HCT116 (cell line): ENCODE data around the gene PITPNC1. TPM values are rescaled to one million over a fixed set of nuclear protein-coding genes. Genes with fewer than 3 reads are reported as not detected.
A peak's percentile ranks its signal among the peaks of the same experiment; 100 is the strongest.

Experiments used
- ATAC-seq: fragments of 200-7000 bp; cut with Tn5 transposase; 2 replicates; pipeline ENCODE4 v1.9.1; 2020; ENCODE audit warnings: mild to moderate bottlenecking, moderate library complexity
- BruUV-seq: library from RNA; stranded (reverse); fragments of 400-500 nt; replicated peaks from 2 replicates; lab custom pipeline; 2021; lab: Mats Ljungman, UMichigan
- CTCF ChIA-PET: fragments of 300-600 bp; sonication (Branson Sonifier 250); formaldehyde crosslinking; loops from one replicate; lab custom pipeline; 2021; ENCODE audit warnings: antibody characterized with exemption; lab: Charles Lee
- POLR2A ChIA-PET: fragments of 300-600, 350-600 bp; sonication (Branson Sonifier 250); formaldehyde crosslinking; loops from one replicate; lab custom pipeline; 2021; ENCODE audit warnings: antibody characterized with exemption; lab: Charles Lee
- RAD21 ChIA-PET, 2 experiments: fragments of 300-600 bp; sonication (Branson Sonifier 250); formaldehyde crosslinking; loops; one replicate each; lab custom pipeline; 2023; ENCODE audit warnings: low total read pairs in 2 of 2; ENCODE audit not compliant: uncharacterized antibody in 2 of 2, unreplicated experiment in 2 of 2, low non-redundant PET in 1 of 2; lab: Charles Lee
- DNase-seq: peaks from one replicate; pipeline ENCODE4 v3.0.0-alpha.2; 2010; ENCODE audit warnings: low read depth, low spot score
- H2AFZ ChIP-seq: fragments of 200-600 bp; shearing (Covaris generic), sonication (generic); 2 replicates; pipeline ENCODE4 v1.6.1; 2017; ENCODE audit warnings: low read depth, mixed run types, mixed read lengths, antibody characterized with exemption, low read length; ENCODE audit not compliant: poor library complexity, severe bottlenecking
- H3K27ac ChIP-seq: 2 replicates; pipeline ENCODE4 v1.5.1; 2012; ENCODE audit warnings: low read depth, low read length
- H3K27me3 ChIP-seq: fragments of 200-600 bp; sonication (generic); 2 replicates; pipeline ENCODE4 v1.6.1; 2016; ENCODE audit warnings: mixed run types, low read length, mixed read lengths; ENCODE audit not compliant: insufficient read depth
- H3K36me3 ChIP-seq, 2 experiments: fragments of 200-500 bp in 1 of 2; fragments of 200-600 bp in 1 of 2; sonication (Bioruptor generic) in 1 of 2; sonication (generic) in 1 of 2; 2 replicates each; pipeline versions ENCODE4 v1.5.1 to v1.6.1; 2014 to 2016; ENCODE audit warnings: low read length in 2 of 2, inconsistent platforms in 1 of 2, mixed read lengths in 1 of 2, mixed run types in 1 of 2; ENCODE audit not compliant: insufficient read depth in 2 of 2, control insufficient read depth in 1 of 2
- H3K4me1 ChIP-seq, 2 experiments: fragments of 200-600 bp in 1 of 2; sonication (generic) in 1 of 2; 2 replicates each; pipeline versions ENCODE4 v1.5.1 to v1.6.1; 2012 to 2017; ENCODE audit warnings: low read length in 2 of 2, inconsistent platforms in 1 of 2, mild to moderate bottlenecking in 1 of 2, mixed read lengths in 1 of 2, mixed run types in 1 of 2, moderate library complexity in 1 of 2; ENCODE audit not compliant: insufficient read depth in 2 of 2, control insufficient read depth in 1 of 2
- H3K4me2 ChIP-seq: fragments of 200-600 bp; sonication (generic); 2 replicates; pipeline ENCODE4 v1.6.1; 2017; ENCODE audit warnings: mixed run types, low read length, mixed read lengths
- H3K4me3 ChIP-seq, 2 experiments: fragments of 200-600 bp in 1 of 2; sonication (generic) in 1 of 2; replicated peaks in 1 of 2; 2 replicates each; pipeline ENCODE4 v1.5.1; 2011 to 2016; ENCODE audit warnings: low read length in 2 of 2, control low read depth in 1 of 2, low read depth in 1 of 2, mild to moderate bottlenecking in 1 of 2, mixed read lengths in 1 of 2, mixed run types in 1 of 2
- H3K79me2 ChIP-seq: fragments of 200-600 bp; sonication (generic); 2 replicates; pipeline ENCODE4 v1.6.1; 2017; ENCODE audit warnings: mild to moderate bottlenecking, mixed run types, low read length, moderate library complexity, mixed read lengths; ENCODE audit not compliant: insufficient read depth
- H3K9ac ChIP-seq: fragments of 200-600 bp; sonication (generic); 2 replicates; pipeline ENCODE4 v1.6.1; 2016; ENCODE audit warnings: low read length, mixed read lengths
- H3K9me2 ChIP-seq: fragments of 200-600 bp; sonication (generic), shearing (Covaris generic); 2 replicates; pipeline ENCODE4 v1.6.1; 2017; ENCODE audit warnings: mixed run types, mild to moderate bottlenecking, moderate library complexity; ENCODE audit not compliant: insufficient read depth
- H3K9me3 ChIP-seq, 2 experiments: fragments of 200-500 bp in 1 of 2; fragments of 200-600 bp in 1 of 2; sonication (Bioruptor generic) in 1 of 2; sonication (generic) in 1 of 2; 2 replicates each; pipeline ENCODE4 v1.6.1; 2014 to 2017; ENCODE audit warnings: low read length in 2 of 2, mixed read lengths in 2 of 2, inconsistent platforms in 1 of 2, low read depth in 1 of 2, mild to moderate bottlenecking in 1 of 2, mixed run types in 1 of 2, moderate library complexity in 1 of 2; ENCODE audit not compliant: control insufficient read depth in 1 of 2, insufficient read depth in 1 of 2
- H4K20me1 ChIP-seq: fragments of 200-600 bp; sonication (generic), shearing (Covaris generic); 2 replicates; pipeline ENCODE4 v1.6.1; 2017; ENCODE audit warnings: mixed run types, mild to moderate bottlenecking, moderate library complexity; ENCODE audit not compliant: insufficient read depth
- CBX3 ChIP-seq: IDR thresholded peaks from 2 replicates; pipeline ENCODE4 v1.6.1; 2012; ENCODE audit warnings: low read depth
- EZH2phosphoT487 ChIP-seq: fragments of 200-600 bp; IDR thresholded peaks from 2 replicates; pipeline ENCODE4 v1.6.1; 2018; ENCODE audit warnings: antibody characterized with exemption, borderline replicate concordance
- POLR2AphosphoS5 ChIP-seq: IDR thresholded peaks from 2 replicates; pipeline ENCODE4 v1.6.1; 2011; ENCODE audit warnings: mild to moderate bottlenecking, low read depth, low read length, moderate library complexity
- SIN3A ChIP-seq: IDR thresholded peaks from 2 replicates; pipeline ENCODE4 v1.6.1; 2012; ENCODE audit warnings: low read depth
- SP1 ChIP-seq: IDR thresholded peaks from 2 replicates; pipeline ENCODE4 v1.6.1; 2012; ENCODE audit warnings: low read depth
- SRF ChIP-seq: IDR thresholded peaks from 2 replicates; pipeline ENCODE4 v1.6.1; 2012; ENCODE audit warnings: low read depth
- intact Hi-C: fragments of 100-400 bp; cut with micrococcal nuclease; formaldehyde crosslinking; loops from 2 replicates; pipeline ENCODE4 v1.10.0; 2022
- total RNA-seq: library from RNA; stranded (reverse); gene quantifications from one replicate; pipeline ENCODE4 v1.2.1, GENCODE V29; 2021; ENCODE audit not compliant: unreplicated experiment
- TF ChIP-seq, protein P1 (sequence below): IDR thresholded peaks from 2 replicates; pipeline ENCODE4 v1.6.1; 2011; ENCODE audit warnings: mild to moderate bottlenecking, low read length, moderate library complexity; ENCODE audit not compliant: insufficient replicate concordance; ENCODE audit errors: extremely low read depth

The PITPNC1 gene
- total RNA-seq, 1 experiment from 2014 or later = 41.9 TPM

DNA sequence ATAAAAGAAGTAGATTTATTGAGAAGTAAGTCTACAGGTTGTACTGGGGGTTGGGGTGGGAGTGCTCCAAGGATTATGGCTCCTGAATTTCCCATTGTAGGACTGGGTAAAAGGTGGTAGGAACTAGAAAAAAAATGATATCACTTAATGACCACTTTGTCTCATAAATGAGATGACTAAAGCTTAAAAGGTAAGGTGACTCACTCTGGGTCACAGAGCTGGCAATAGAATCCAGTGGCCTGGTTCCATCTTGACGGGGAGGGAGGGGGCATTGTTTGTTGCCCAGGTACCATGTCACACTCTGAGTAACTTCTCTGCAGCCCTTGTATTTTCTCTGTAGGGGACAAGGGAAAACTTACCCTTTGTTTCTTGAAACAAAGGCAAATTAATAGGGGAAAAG, 126.1 kb downstream of the PITPNC1 start (continued):
- TF ChIP-seq, protein P1, sequence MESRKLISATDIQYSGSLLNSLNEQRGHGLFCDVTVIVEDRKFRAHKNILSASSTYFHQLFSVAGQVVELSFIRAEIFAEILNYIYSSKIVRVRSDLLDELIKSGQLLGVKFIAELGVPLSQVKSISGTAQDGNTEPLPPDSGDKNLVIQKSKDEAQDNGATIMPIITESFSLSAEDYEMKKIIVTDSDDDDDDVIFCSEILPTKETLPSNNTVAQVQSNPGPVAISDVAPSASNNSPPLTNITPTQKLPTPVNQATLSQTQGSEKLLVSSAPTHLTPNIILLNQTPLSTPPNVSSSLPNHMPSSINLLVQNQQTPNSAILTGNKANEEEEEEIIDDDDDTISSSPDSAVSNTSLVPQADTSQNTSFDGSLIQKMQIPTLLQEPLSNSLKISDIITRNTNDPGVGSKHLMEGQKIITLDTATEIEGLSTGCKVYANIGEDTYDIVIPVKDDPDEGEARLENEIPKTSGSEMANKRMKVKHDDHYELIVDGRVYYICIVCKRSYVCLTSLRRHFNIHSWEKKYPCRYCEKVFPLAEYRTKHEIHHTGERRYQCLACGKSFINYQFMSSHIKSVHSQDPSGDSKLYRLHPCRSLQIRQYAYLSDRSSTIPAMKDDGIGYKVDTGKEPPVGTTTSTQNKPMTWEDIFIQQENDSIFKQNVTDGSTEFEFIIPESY = peak; percentile 72
- peak; percentile 58; the same call in 1 of the 2 replicates for TF ChIP-seq POLR2AphosphoS5
- 0 out of 2 replicates have a peak, but pooled peaks have one; percentile 58 for TF ChIP-seq SIN3A
- peak; percentile 94 for TF ChIP-seq SP1
- TF ChIP-seq SRF = peak; percentile 85
- TF ChIP-seq CBX3 = peak; percentile 93
- TF ChIP-seq, all 23 proteins: peak for 13

DNA sequence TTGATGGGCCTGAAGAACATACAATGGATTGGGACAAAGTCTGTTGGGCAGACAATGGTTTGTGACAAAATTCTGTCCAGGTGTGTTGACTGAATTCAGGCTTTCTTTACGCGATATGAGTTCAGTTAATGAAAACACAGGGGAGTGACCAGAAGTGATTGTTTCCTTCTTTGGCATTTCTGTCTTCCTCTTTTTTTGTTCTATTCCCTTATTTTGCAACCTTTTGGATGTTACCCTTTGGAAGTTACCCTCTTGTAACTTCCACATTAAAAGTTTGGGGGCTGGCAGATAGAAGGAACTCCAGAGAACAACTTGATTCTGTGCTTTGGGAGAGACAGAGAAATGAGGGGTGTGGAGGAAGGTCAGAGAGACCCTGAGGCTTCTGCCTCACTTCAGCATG, 126.7 kb downstream of the PITPNC1 start:
- no peak for TF ChIP-seq EZH2phosphoT487
- no peaks in the 10 kb centered on the region for H3K27me3 ChIP-seq
- no peaks in the 10 kb centered on the region for H3K36me3 ChIP-seq
- ChIA-PET RAD21 (no interaction called here), POLR2A (interaction anchor here (1.0 kb wide), 1 partner anchor 81 kb away, joined by 6 read pairs; no protein-coding TSS in a partner anchor), CTCF (interaction anchor here (1.0 kb wide), 2 partner anchors 28 to 124 kb away, joined by 3 to 4 read pairs; no protein-coding TSS in a partner anchor)
- peaks cover 25 to 53% of the 10 kb centered on the region in 2 experiments for H3K4me1 ChIP-seq
- H2AFZ ChIP-seq = no peak overlapping the region
- TSS peak; percentile 32 for BruUV-seq
- no peaks in the 10 kb centered on the region for H3K9me2 ChIP-seq
- peaks cover 0 to 11% of the 10 kb centered on the region in 2 experiments; a peak in 2 of 4 replicates for H3K9me3 ChIP-seq
- no peak overlapping the region for H3K27ac ChIP-seq
- intact Hi-C loops = no loop called here
- DNase-seq (no peak), ATAC-seq (no peak)
- no peaks in the 10 kb centered on the region for H4K20me1 ChIP-seq
- H3K79me2 ChIP-seq = no peaks in the 10 kb centered on the region
- no peak overlapping the region for H3K9ac ChIP-seq
- H3K4me3 ChIP-seq = no peak overlapping the region
- H3K4me2 ChIP-seq = peak overlapping the region; percentile 44
